Lung microvascular endothelial cell (primary cell): ENCODE results near the gene RPLP2. TPM values are rescaled to one million over a fixed set of nuclear protein-coding genes. Genes with fewer than 3 reads are reported as not detected.

Source experiments
- DNase-seq, 2 donors: peaks; one replicate each; pipeline versions ENCODE4 v3.0.0 to v3.0.0-alpha.2; 2010; ENCODE audit warnings: low read depth in 2 of 2
- total RNA-seq: library from RNA; depleted of rRNA; stranded (reverse); fragments of >200 nt; gene quantifications from 2 replicates; pipeline ENCODE4 v1.2.1, GENCODE V29; 2014

The RPLP2 gene
- total RNA-seq, 1 donor from 2014 or later = 383 TPM

- peak; percentile 44 to 63 for DNase-seq
Observed at GRCh38 chr11:848380-848931, 38.7 kb downstream of the RPLP2 start.

- peak in 1 of 2 donors; percentile 59 for DNase-seq
Observed at GRCh38 chr11:849104-849824, 39.5 kb downstream of the RPLP2 start.

GRCh38 chr11:849951-850774 is 40.4 kb downstream of the RPLP2 start:
- DNase-seq = no peak

DNA sequence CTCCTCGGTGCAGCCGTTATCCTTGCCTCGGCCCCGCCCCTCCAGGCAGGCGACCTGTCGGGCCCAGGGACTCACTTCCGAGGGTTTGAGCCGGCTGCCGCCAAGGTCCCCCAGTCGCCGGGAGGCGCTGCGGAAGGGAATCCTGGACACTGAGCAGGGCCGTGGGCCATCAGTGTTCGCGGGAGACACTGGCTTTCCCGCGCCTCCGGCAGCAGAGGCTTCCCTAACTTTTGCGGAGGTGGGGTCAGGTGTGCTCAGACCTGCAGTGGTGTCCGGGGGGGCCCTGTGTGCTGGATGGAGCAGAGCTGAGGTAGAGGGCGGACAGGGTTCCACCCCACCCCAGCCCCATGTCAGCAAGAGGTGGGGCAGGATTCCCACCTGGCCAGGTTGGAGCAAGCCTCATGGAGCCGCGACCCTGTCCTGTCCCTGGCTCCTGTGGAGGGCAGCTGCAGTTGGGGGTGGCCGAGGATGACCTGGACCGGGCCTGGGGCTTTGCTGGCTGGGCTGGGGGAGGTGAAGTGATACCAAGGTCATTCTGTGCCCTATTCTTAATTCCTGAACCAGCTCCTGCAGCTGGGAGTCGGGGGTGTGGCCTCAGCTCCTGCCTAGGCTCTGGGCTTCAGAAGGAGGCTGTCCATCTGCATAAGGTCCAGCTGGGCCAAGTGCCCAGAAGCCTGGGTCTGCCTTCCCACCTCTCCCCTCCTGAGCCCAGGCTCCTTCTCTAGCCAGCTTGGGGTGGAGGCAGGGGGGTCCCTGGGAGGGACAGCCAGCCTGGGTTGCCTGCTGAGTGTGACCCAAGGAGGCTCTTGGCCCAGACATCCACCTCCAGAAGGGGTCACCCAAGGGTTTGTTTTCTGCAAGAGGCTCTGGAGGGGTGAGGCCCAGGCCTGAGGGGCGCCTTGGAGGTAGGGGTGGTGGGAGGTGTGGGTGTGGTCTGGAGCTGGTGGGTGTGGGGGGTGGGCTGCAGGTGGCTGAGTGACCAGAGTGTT is 41.3 kb downstream of the RPLP2 start:
- no peak for DNase-seq

GRCh38 chr11:852762-853161 is 43.0 kb downstream of the RPLP2 start:
- no peak for DNase-seq

DNA sequence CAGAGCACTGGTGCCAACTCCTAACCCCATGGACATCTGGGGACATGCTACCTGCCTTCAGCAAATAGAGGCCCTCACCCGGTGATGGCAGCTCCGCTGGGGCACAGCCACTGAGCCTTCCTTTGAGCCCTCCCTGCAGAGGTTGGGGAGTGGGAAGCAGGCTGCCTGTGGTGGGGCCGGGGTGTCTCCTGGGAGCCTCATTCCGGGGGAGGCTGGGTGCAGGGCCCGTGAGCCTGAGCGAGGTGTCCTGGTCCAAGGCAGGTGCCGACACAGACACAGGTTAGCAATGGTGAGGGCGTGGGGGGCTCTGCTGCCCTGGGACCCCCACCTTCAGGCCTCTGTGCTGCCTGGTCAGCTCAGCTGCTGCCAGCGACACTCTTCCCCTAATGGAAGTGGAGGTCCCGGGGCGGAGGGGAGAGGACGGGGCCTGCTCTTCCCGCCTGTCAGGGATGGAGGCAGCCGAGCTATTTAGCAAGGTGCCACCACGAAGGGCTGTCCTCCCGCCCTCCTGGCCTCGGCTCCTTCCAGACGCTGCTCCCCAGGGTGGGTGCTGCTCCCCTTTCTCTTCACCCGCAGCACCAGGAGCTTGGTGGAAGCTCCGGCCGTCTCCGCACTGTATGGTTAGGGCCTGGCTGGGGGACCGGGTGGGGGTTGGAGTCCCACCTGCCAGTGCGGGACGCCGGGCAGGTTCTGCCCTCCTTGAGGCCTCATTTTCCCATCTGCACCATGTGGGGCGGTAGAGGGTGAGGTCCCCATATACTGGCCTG is 44.1 kb downstream of the RPLP2 start:
- no peak for DNase-seq

- DNase-seq = no peak
Observed at GRCh38 chr11:854601-855329, 45.0 kb downstream of the RPLP2 start.

DNA sequence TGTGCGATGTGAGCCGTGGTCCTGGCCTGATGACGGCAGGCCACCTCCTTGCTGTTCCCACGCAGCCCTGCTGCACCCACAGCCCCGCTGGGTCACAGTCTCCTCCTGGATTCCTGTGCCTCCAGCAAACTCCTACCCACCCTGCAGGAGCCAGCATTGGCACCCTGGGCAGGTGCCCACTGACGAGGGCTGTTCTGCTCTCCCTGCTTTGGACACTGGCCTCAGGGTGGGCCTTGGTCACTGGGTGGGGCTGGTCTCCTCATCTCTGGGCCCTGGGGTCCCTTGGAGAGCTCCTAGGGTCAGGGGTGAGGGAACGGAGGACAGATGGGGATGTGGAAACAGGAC is 45.5 kb downstream of the RPLP2 start:
- DNase-seq = no peak

DNA sequence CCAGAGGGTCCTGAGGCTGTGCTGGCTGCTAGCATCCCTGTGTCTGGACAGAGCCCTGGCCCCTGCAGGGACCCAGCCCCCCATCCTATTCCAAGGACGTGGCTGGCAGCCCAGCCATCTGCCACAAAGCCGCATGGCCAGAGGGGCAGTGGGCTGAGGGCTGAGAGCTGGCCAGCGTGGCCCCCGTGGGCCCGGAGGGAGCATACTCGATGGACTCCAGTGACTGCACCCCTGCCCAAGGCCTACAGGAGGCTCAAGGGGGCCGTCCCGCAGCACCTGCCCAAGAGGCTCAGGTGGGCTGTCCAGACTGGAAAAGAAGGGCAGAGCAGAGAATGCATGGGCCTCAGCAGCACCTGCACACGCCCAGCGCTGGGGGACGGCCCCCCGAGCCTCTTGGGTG is 46.0 kb downstream of the RPLP2 start:
- DNase-seq = no peak

DNA sequence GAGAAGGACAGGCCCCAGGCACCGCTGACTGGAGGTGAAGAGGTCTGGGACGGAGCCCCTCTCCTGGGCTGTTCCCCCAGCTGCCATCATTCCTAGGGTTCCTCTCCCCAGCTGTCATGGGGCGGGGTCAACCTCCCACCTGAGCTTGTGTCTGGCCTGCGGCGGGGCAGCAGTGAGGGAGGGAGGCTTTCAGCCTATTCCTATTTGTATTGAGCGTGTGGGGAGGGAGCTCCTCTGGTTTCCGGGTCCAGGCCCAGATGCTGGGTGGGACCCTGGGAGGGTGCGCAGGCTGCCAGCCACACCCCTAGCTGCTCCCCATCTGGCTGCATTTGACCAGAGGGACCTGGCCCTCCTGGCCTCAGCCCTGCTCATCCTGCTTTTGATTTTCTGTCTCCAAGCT is 46.6 kb downstream of the RPLP2 start:
- DNase-seq = no peak

GRCh38 chr11:858053-858761 is 48.4 kb downstream of the RPLP2 start:
- DNase-seq = no peak

DNA sequence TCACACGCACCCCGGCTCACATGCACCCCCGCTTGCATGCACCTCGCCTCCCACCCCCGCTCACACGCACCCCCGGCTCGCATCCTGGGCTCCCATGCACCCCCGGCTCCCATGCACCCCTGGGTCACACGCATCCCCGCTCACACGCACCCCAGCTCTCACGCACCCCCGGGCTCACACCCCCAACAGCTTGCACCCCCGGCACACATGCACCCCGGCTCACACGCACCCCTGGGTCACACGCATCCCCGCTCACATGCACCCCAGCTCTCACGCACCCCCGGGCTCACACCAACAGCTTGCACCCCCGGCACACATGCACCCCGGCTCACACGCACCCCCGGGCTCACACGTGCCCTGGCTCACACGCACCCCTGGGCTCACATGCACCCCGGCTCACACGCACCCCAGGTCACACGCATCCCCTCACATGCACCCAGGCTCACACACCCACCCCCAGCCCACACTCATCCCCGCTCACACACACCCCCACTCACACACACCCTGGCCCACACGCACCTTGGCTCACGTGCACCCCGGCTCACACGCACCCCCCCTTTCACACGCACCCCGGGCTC is 49.1 kb downstream of the RPLP2 start:
- DNase-seq = no peak

DNA sequence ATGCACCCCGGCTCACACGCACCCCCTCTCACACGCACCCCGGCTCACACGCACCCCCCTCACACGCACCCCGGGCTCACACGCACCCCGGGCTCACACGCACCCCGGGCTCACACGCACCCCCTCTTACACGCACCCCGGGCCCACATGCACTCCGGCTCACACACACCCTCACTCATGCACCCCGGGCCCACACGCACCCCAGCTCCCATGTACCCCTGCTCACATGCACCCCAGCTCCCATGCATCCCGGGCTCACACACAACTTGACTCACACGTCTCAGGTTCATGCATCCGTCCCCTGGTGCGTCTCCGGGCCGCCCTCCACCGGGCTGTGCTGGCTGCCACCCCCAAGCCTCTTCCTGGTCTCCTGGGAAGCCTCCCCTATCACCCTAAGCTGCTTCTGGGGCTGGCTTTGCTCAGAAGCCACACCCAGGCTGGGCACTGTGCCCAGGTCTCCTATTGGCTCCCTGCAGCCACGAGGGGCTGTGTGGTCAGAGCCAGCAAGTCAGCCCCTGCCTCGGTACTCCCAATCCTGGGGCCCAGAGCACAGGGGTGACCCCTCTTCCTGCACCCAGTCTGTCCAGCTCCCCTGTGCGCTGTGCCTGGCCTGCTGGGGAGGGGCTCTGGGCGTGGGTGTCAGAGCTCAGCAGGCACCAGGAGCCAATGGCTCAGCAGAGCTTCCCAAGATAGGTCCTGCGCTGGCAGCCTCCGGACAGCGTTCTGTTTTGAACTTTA is 49.8 kb downstream of the RPLP2 start:
- DNase-seq = peak; percentile 70 to 79

GRCh38 chr11:860234-861104 is 50.7 kb downstream of the RPLP2 start:
- no peak for DNase-seq

DNA sequence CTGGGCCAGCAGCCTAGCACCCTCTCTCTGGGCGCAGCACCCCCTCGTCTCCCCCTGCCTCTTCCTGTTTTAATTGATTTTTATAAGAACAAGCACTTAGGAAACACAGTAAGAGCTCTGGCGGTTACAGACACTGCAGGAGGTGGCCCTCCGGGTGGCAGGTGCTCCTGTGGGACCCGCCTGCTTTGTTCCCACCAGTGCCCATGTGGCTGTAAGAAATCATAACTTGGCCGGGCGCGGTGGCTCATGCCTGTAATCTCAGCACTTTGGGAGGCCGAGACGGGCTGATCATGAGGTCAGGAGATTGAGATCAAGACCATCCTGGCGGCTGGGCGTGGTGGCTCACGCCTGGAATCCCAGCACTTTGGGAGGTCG is 51.3 kb downstream of the RPLP2 start:
- no peak for DNase-seq

DNA sequence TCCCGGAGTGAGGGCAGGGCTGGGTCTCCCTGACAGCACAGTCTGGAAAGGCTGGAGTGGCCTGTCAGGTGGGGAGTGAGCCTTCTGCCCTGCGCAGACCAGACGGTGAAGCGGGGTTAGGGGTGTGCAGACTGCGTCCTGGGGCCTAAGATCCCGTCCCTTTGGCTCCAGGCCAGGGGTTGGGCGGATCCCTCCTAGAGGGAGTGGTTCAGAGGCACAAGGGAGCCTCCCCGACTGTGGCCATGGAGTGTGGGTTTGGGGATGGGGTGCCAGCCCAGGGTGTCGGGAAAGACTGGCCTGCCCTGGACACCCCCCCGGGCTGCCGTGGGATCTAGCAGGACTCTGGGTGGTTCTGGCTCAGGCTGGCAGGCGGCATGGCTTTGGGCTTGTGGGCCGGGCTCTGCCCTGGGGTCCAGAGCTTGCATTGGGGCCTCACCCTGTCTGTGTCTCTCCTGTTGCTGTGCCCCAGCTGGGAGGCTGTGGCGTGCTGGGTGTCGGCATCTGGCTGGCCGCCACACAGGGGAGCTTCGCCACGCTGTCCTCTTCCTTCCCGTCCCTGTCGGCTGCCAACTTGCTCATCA is 52.4 kb downstream of the RPLP2 start:
- DNase-seq = peak in 1 of 2 donors; percentile 40
